Tibial nerve (tissue), 4 donors: ENCODE results near the gene THG1L. TPM values are rescaled to one million over a fixed set of nuclear protein-coding genes. Genes with fewer than 3 reads are reported as not detected.

ENCODE experiments used
- DNase-seq, 2 donors: peaks; one replicate each; pipeline ENCODE4 v3.0.0-alpha.2; 2019; ENCODE audit warnings: low spot score in 2 of 2
- H3K27ac ChIP-seq, 4 donors: fragments of 200-600 bp; sonication (generic) in 3 of 4; one replicate each; pipeline ENCODE4 v1.5.1; 2017 to 2019; ENCODE audit warnings: mild to moderate bottlenecking in 1 of 4
- H3K27me3 ChIP-seq, 2 donors: fragments of 200-600 bp; sonication (generic) in 1 of 2; one replicate each; pipeline versions ENCODE4 v1.5.1 to v1.6.0; 2017 to 2019
- H3K36me3 ChIP-seq, 3 donors: fragments of 200-600 bp; sonication (generic); one replicate each; pipeline ENCODE4 v1.5.1; 2018 to 2019
- H3K4me1 ChIP-seq, 4 donors: fragments of 200-600 bp; sonication (generic) in 3 of 4; one replicate each; pipeline ENCODE4 v1.5.1; 2017 to 2019
- H3K4me3 ChIP-seq, 4 donors: fragments of 200-600 bp; sonication (generic) in 3 of 4; one replicate each; pipeline ENCODE4 v1.5.1; 2017 to 2019; ENCODE audit warnings: mild to moderate bottlenecking in 1 of 4, moderate library complexity in 1 of 4
- H3K9me3 ChIP-seq, 4 donors: fragments of 200-600 bp; sonication (generic) in 3 of 4; one replicate each; pipeline ENCODE4 v1.5.1; 2017 to 2019
- EP300 ChIP-seq, 2 donors: sonication (generic); formaldehyde crosslinking; IDR thresholded peaks; one replicate each; pipeline ENCODE4 v1.6.1; 2017; ENCODE audit warnings: antibody characterized with exemption in 2 of 2, mild to moderate bottlenecking in 1 of 2
- POLR2A ChIP-seq, 2 donors: fragments of 450-650 bp; IDR thresholded peaks; one replicate each; pipeline ENCODE4 v1.6.1; 2017; ENCODE audit warnings: antibody characterized with exemption in 2 of 2, mild to moderate bottlenecking in 2 of 2, moderate library complexity in 2 of 2
- WGBS, 2 donors: methylation state at CpG; one replicate each; pipeline ENCODE4 v1.1.5; 2018; 5-methylcytosine and 5-hydroxymethylcytosine counted together
- total RNA-seq, 4 donors: library from RNA; depleted of rRNA; stranded (reverse); fragments of >200 nt; gene quantifications; one replicate each; pipeline ENCODE4 v1.1.0, GENCODE V29; 2016
- TF ChIP-seq, protein P1 (sequence below), 5 experiments: fragments of 200-600 bp in 3 of 5; fragments of 450-650 bp in 2 of 5; sonication (generic) in 3 of 5; IDR thresholded peaks; one replicate each; pipeline ENCODE4 v1.5.1; 2016 to 2019; ENCODE audit warnings: antibody characterized with exemption in 5 of 5, mild to moderate bottlenecking in 3 of 5, moderate library complexity in 2 of 5

The THG1L gene
- total RNA-seq, 4 donors from 2014 or later = 4.9 to 11.5 (median 9.2) TPM

DNA sequence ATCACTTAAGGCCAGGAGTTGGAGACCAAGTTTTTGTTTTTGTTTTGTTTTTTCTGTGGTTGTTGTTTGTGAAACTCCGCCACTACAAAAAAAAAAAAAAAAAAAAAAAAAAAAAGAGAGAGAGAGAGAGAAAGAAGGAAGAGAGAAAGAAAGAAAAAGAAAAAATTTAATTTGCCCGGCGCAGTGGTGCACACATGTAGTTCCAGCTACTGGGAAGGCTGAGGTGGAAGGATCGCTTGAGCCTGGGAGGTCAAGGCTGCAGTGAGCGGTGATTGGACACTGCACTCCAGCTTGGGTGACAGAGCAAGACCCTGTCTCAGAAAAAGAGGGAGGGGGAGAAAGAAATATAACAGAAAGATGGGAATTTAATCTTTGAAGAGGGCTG is 902 bp downstream of the THG1L start:
- peak overlapping the region in 2 of 4 donors; percentile 95 for H3K27ac ChIP-seq
- WGBS, 2 donors = 87 to 90% methylated on average over 5 of the region's 5 CpGs
- peaks cover 0 to 41% (median 0%) of the 10 kb centered on the region in 3 donors for H3K36me3 ChIP-seq
- H3K4me3 ChIP-seq = peak overlapping the region in 3 of 4 donors; percentile 63 to 75 (median 70)
- no peak for DNase-seq
- no peaks in the 10 kb centered on the region for H3K9me3 ChIP-seq
- H3K27me3 ChIP-seq = no peaks in the 10 kb centered on the region
- H3K4me1 ChIP-seq = peaks cover 0 to 13% (median 1%) of the 10 kb centered on the region in 4 donors
- TF ChIP-seq POLR2A (IDR thresholded peaks at IDR 0.05) (no peak), EP300 (IDR thresholded peaks at IDR 0.05) (no peak)
- TF ChIP-seq, protein P1, sequence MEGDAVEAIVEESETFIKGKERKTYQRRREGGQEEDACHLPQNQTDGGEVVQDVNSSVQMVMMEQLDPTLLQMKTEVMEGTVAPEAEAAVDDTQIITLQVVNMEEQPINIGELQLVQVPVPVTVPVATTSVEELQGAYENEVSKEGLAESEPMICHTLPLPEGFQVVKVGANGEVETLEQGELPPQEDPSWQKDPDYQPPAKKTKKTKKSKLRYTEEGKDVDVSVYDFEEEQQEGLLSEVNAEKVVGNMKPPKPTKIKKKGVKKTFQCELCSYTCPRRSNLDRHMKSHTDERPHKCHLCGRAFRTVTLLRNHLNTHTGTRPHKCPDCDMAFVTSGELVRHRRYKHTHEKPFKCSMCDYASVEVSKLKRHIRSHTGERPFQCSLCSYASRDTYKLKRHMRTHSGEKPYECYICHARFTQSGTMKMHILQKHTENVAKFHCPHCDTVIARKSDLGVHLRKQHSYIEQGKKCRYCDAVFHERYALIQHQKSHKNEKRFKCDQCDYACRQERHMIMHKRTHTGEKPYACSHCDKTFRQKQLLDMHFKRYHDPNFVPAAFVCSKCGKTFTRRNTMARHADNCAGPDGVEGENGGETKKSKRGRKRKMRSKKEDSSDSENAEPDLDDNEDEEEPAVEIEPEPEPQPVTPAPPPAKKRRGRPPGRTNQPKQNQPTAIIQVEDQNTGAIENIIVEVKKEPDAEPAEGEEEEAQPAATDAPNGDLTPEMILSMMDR (IDR thresholded peaks at IDR 0.05) = no peak

- 90 to 93% methylated on average over 8 of the region's 8 CpGs for WGBS, 2 donors
- peaks cover 0 to 47% (median 0%) of the 10 kb centered on the region in 3 donors for H3K36me3 ChIP-seq
- no peak for DNase-seq
- no peak overlapping the region for H3K27ac ChIP-seq
- TF ChIP-seq, protein P1 (IDR thresholded peaks at IDR 0.05) = no peak
- TF ChIP-seq POLR2A (IDR thresholded peaks at IDR 0.05) (no peak), EP300 (IDR thresholded peaks at IDR 0.05) (no peak)
- H3K4me1 ChIP-seq = peaks cover 0 to 13% (median 1%) of the 10 kb centered on the region in 4 donors
- no peaks in the 10 kb centered on the region for H3K9me3 ChIP-seq
- H3K27me3 ChIP-seq = no peaks in the 10 kb centered on the region
- no peak overlapping the region for H3K4me3 ChIP-seq
These were observed 1.5 kb downstream of the THG1L start for GRCh38 chr5:157732596-157733262.

GRCh38 chr5:157734436-157734835 is 3.2 kb downstream of the THG1L start:
- DNase-seq = no peak
- 77 to 80% methylated on average over 7 of the region's 7 CpGs for WGBS, 2 donors
- Histone ChIP-seq H3K9me3 (no peaks in the 10 kb centered on the region), H3K36me3 (peaks cover 0 to 62% (median 0%) of the 10 kb centered on the region in 3 donors), H3K27ac (no peak overlapping the region), H3K4me3 (no peak overlapping the region), H3K27me3 (no peaks in the 10 kb centered on the region), H3K4me1 (peaks cover 0 to 13% (median 1%) of the 10 kb centered on the region in 4 donors)
- TF ChIP-seq, protein P1 (IDR thresholded peaks at IDR 0.05) = no peak
- TF ChIP-seq POLR2A (IDR thresholded peaks at IDR 0.05) (no peak), EP300 (IDR thresholded peaks at IDR 0.05) (no peak)

GRCh38 chr5:157735991-157736390 is 4.8 kb downstream of the THG1L start:
- TF ChIP-seq, protein P1 (IDR thresholded peaks at IDR 0.05) = no peak
- TF ChIP-seq EP300 (IDR thresholded peaks at IDR 0.05) (no peak), POLR2A (IDR thresholded peaks at IDR 0.05) (no peak)
- peaks cover 0 to 9% (median 0%) of the 10 kb centered on the region in 4 donors for H3K4me1 ChIP-seq
- no peaks in the 10 kb centered on the region for H3K27me3 ChIP-seq
- DNase-seq = no peak
- H3K27ac ChIP-seq = no peak overlapping the region
- peaks cover 0 to 73% (median 0%) of the 10 kb centered on the region in 3 donors for H3K36me3 ChIP-seq
- H3K4me3 ChIP-seq = no peak overlapping the region
- 66 to 69% methylated on average over 6 of the region's 6 CpGs for WGBS, 2 donors
- no peaks in the 10 kb centered on the region for H3K9me3 ChIP-seq

DNA sequence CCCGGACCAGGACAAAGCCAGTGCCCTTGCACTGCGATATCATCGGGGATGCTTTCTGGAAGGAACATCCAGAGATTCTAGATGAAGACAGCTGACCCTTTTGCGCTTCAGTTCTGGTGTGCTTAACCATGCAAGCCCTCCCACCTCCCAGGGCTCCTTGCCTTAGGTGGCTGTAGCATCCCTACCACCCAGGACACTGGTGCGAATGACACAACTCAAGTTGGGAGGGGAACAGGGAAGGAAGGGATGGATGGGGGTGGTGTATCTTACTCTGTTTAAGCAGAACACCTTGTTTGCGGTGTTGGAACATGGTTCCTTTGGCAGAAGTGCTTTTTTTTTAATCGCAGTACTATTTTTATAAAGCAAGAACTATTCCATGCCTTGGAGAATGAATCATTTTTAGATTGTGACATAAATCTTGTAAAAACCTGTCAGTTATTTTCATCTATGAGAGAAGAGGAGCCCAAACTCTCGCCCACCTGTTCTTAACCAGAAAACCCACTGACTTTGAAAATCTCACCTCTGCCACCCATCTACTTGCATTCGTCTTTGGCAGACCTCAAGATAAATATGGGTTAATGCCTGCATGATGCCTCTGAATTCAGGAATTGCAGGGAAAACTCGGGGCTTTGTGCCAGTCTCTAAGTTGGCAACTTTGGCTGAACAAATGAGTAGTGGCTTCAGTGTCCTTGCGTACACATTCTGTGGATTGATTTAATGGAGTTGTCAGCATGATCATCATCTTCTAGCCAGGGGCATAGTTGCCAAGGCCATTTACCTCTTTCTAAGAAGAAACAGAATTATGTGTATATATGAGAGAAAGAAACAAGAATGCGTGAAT is 8.4 kb downstream of the THG1L start:
- H3K27me3 ChIP-seq = no peaks in the 10 kb centered on the region
- H3K9me3 ChIP-seq = no peaks in the 10 kb centered on the region
- no peak overlapping the region for H3K4me3 ChIP-seq
- H3K27ac ChIP-seq = no peak overlapping the region
- H3K36me3 ChIP-seq = peaks cover 0 to 56% (median 0%) of the 10 kb centered on the region in 3 donors
- WGBS, 2 donors = 84 to 90% methylated on average over 12 of the region's 12 CpGs
- no peak for DNase-seq
- TF ChIP-seq, protein P1 (IDR thresholded peaks at IDR 0.05) = no peak
- TF ChIP-seq POLR2A (IDR thresholded peaks at IDR 0.05) (no peak), EP300 (IDR thresholded peaks at IDR 0.05) (no peak)
- peaks cover 0 to 10% (median 4%) of the 10 kb centered on the region in 4 donors for H3K4me1 ChIP-seq
